Body of pancreas (tissue), 4 donors: ENCODE data around the gene NR3C1. TPM values are rescaled to one million over a fixed set of nuclear protein-coding genes. Genes with fewer than 3 reads are reported as not detected.

Experiments
- ATAC-seq: fragments of 150-250 bp; one replicate; pipeline ENCODE4 v1.9.1; 2016
- DNase-seq, 4 donors: peaks; one replicate each; pipeline ENCODE4 v3.0.0-alpha.2; 2019
- H3K27ac ChIP-seq, 4 donors: fragments of 200-600 bp; sonication (generic); 1 replicate in 3 of 4; 2 replicates in 1 of 4; pipeline versions ENCODE4 v1.5.1 to v1.6.1; 2016 to 2019; ENCODE audit warnings: mild to moderate bottlenecking in 1 of 4, mixed read lengths in 1 of 4, moderate library complexity in 1 of 4
- H3K27me3 ChIP-seq, 2 donors: fragments of 200-600 bp; sonication (generic); one replicate each; pipeline ENCODE4 v1.6.0; 2016; ENCODE audit warnings: mild to moderate bottlenecking in 1 of 2
- H3K36me3 ChIP-seq, 2 donors: fragments of 200-600 bp; sonication (generic); replicated peaks in 1 of 2; 2 replicates each; pipeline ENCODE4 v1.5.1; 2016; ENCODE audit warnings: low read depth in 2 of 2; ENCODE audit not compliant: insufficient read depth in 1 of 2
- H3K4me1 ChIP-seq: fragments of 200-600 bp; sonication (generic); one replicate; pipeline ENCODE4 v1.6.0; 2016
- H3K4me3 ChIP-seq, 2 donors: fragments of 200-600 bp; sonication (generic); 1 replicate in 1 of 2; 2 replicates in 1 of 2; pipeline ENCODE4 v1.5.1; 2016 to 2019
- H3K9me3 ChIP-seq, 3 donors: fragments of 200-600 bp; sonication (generic); 1 replicate in 2 of 3; 2 replicates in 1 of 3; pipeline ENCODE4 v1.5.1; 2016
- CTCF ChIP-seq, 7 experiments: fragments of 450-650 bp in 4 of 7; fragments of 200-600 bp in 3 of 7; sonication (generic) in 3 of 7; IDR thresholded peaks; one replicate each; pipeline ENCODE4 v1.5.1; 2016 to 2019; ENCODE audit warnings: antibody characterized with exemption in 7 of 7
- POLR2A ChIP-seq, 3 donors: fragments of 450-650 bp; IDR thresholded peaks; one replicate each; pipeline ENCODE4 v1.6.1; 2016; ENCODE audit warnings: antibody characterized with exemption in 3 of 3, mild to moderate bottlenecking in 2 of 3
- WGBS, 2 donors: methylation state at CpG; one replicate each; pipeline ENCODE4 v1.1.5; 2017; 5-methylcytosine and 5-hydroxymethylcytosine counted together
- intact Hi-C: fragments of 100-400 bp; cut with DNase I; formaldehyde crosslinking; loops from one replicate; pipeline ENCODE4 v1.15.1; 2023
- total RNA-seq, 2 donors: library from RNA; depleted of rRNA; stranded (reverse); fragments of >200 nt; gene quantifications; one replicate each; pipeline ENCODE4 v1.1.0, GENCODE V29; 2016

Gene NR3C1
- total RNA-seq, 2 donors from 2014 or later = 18.5 to 25.2 TPM

GRCh38 chr5:143406408-143406807 lies 2.9 kb upstream of the NR3C1 start:
- ATAC-seq = no peak
- TF ChIP-seq POLR2A (IDR thresholded peaks at IDR 0.05) (no peak), CTCF (IDR thresholded peaks at IDR 0.05) (no peak)
- Histone ChIP-seq H3K4me3 (no peak overlapping the region), H3K4me1 (peaks cover 3% of the 10 kb centered on the region), H3K27ac (no peak overlapping the region), H3K9me3 (no peaks in the 10 kb centered on the region), H3K27me3 (no peaks in the 10 kb centered on the region), H3K36me3 (no peaks in the 10 kb centered on the region)
- DNase-seq = no peak
- 97 to 100% methylated on average over 1 of the region's 1 CpG for WGBS, 2 donors
- intact Hi-C loops = no loop called here

- no peaks in the 10 kb centered on the region for H3K36me3 ChIP-seq
- ATAC-seq (no peak), DNase-seq (no peak)
- peak overlapping the region; percentile 72 to 89 for H3K4me3 ChIP-seq
- no peaks in the 10 kb centered on the region for H3K27me3 ChIP-seq
- H3K27ac ChIP-seq = peak overlapping the region; percentile 97 to 99 (median 98)
- peaks cover 9% of the 10 kb centered on the region for H3K4me1 ChIP-seq
- WGBS, 2 donors = 64 to 71% methylated on average over 3 of the region's 3 CpGs
- TF ChIP-seq POLR2A (IDR thresholded peaks at IDR 0.05) (no peak), CTCF (IDR thresholded peaks at IDR 0.05) (no peak)
- intact Hi-C loops = no loop called here
- no peaks in the 10 kb centered on the region for H3K9me3 ChIP-seq
These were observed 2.3 kb upstream of the NR3C1 start for GRCh38 chr5:143405849-143406098.

- peak overlapping the region; percentile 97 to 99 (median 98) for H3K27ac ChIP-seq
- peak overlapping the region; percentile 72 to 89 for H3K4me3 ChIP-seq
- peak; percentile 40 to 83 (median 81) for TF ChIP-seq POLR2A (IDR thresholded peaks at IDR 0.05)
- TF ChIP-seq CTCF (IDR thresholded peaks at IDR 0.05) = peak in 3 of 7 experiments; percentile 9 to 34 (median 29)
- H3K27me3 ChIP-seq = no peaks in the 10 kb centered on the region
- no peaks in the 10 kb centered on the region for H3K9me3 ChIP-seq
- WGBS, 2 donors = 2 to 5% methylated on average over 19 to 50 of the region's 52 CpGs
- H3K4me1 ChIP-seq = peaks cover 14% of the 10 kb centered on the region
- DNase-seq = peak; percentile 83 to 86 (median 84)
- no peaks in the 10 kb centered on the region for H3K36me3 ChIP-seq
- intact Hi-C loops = no loop called here
- ATAC-seq = peak; percentile 31
These were observed 1.8 kb upstream of the NR3C1 start for GRCh38 chr5:143405063-143405848.

- Histone ChIP-seq H3K4me1 (peaks cover 21% of the 10 kb centered on the region), H3K9me3 (no peaks in the 10 kb centered on the region), H3K36me3 (no peaks in the 10 kb centered on the region), H3K4me3 (peak overlapping the region; percentile 72 to 89), H3K27ac (peak overlapping the region; percentile 97 to 99 (median 98)), H3K27me3 (no peaks in the 10 kb centered on the region)
- intact Hi-C loops = no loop called here
- peak; percentile 50 for ATAC-seq
- TF ChIP-seq POLR2A (IDR thresholded peaks at IDR 0.05) = no peak
- no peak for TF ChIP-seq CTCF (IDR thresholded peaks at IDR 0.05)
- peak; percentile 76 to 85 (median 78) for DNase-seq
- WGBS, 2 donors = 0 to 1% methylated on average over 25 to 40 of the region's 41 CpGs
These were observed 1.1 kb upstream of the NR3C1 start for GRCh38 chr5:143404416-143405062.

- Histone ChIP-seq H3K4me1 (peaks cover 31% of the 10 kb centered on the region), H3K27ac (peak overlapping the region; percentile 97 to 99 (median 98)), H3K36me3 (no peaks in the 10 kb centered on the region), H3K4me3 (peak overlapping the region; percentile 89), H3K9me3 (no peaks in the 10 kb centered on the region), H3K27me3 (no peaks in the 10 kb centered on the region)
- TF ChIP-seq POLR2A (IDR thresholded peaks at IDR 0.05) (peak in 1 of 3 donors; percentile 81), CTCF (IDR thresholded peaks at IDR 0.05) (peak in 1 of 7 experiments; percentile 3)
- ATAC-seq (peak; percentile 37), DNase-seq (no peak)
- WGBS, 2 donors = 0 to 1% methylated on average over 19 to 27 of the region's 27 CpGs
- intact Hi-C loops = no loop called here
These were observed 223 bp downstream of the NR3C1 start for GRCh38 chr5:143403334-143403592.
